Nephron progenitor cell (in vitro differentiated cells): ENCODE data around the gene ABLIM1.
A peak's percentile ranks its signal among the peaks of the same experiment; 100 is the strongest.

Source experiments
- DNase-seq: peaks from one replicate; pipeline ENCODE4 v3.0.0; 2021
- H3K27ac Mint-ChIP-seq: 2 replicates; pipeline ENCODE4 v1.8.0; 2021; ENCODE audit warnings: mild to moderate bottlenecking, moderate library complexity, mixed read lengths
- H3K27me3 Mint-ChIP-seq: 2 replicates; pipeline ENCODE4 v1.8.0; 2021; ENCODE audit warnings: mild to moderate bottlenecking, low read depth, mixed read lengths; ENCODE audit not compliant: poor library complexity
- H3K36me3 Mint-ChIP-seq: 2 replicates; pipeline ENCODE4 v1.8.0; 2021; ENCODE audit warnings: low read depth, mixed read lengths
- H3K4me1 Mint-ChIP-seq: 2 replicates; pipeline ENCODE4 v1.8.0; 2021; ENCODE audit warnings: mixed read lengths
- H3K4me3 Mint-ChIP-seq: 2 replicates; pipeline ENCODE4 v1.8.0; 2021; ENCODE audit warnings: mild to moderate bottlenecking, moderate library complexity, mixed read lengths
- H3K9me3 Mint-ChIP-seq: 2 replicates; pipeline ENCODE4 v1.8.0; 2021; ENCODE audit warnings: mild to moderate bottlenecking, moderate library complexity, mixed read lengths
- TF ChIP-seq, protein P1 (sequence below): fragments of 200-600 bp; sonication (generic); IDR thresholded peaks from 2 replicates; pipeline ENCODE4 v1.5.0; 2021; ENCODE audit warnings: antibody characterized with exemption

Gene ABLIM1

DNA sequence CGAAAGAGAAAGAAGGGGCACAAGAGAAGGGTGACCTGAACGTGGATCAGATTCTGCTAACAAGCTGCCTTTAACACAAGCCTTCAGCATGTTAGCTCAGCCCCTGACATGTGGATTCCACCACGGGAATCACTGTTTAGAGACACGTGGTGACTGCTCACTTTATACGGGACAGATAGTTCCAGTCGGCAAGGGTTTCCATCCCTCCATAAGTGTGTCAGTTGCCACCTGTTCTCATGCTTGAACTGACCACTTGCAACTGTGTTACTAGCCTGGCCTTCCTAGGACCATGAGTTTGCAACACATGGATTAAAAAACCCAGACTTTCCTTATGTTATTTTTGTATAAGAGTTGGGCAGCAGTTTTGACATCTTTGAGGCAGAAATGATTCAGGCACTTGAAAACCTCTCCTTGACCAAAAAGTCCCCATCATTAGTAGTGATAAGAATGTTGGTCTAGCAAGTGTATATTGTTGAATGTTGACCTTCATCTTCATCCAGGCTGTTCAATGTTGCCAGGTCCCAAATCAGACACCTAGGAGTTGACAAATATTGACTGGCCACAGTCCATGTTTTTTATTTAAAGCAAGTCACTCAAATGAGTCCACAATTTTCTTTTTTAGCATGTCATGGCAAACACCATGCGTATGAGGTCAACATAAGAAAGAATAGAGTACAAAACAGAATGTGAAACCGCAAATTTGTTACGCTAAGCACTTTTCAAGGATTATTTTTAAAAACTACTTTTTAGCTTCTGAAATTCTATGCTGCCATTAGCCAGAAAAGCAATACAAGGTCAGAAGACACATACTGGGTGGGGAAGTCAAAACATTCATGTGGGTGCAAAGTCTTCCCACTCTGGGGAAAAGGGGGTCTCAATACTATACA, 101.6 kb downstream of the ABLIM1 start:
- peaks cover 35% of the 10 kb centered on the region for H3K9me3 Mint-ChIP-seq
- TF ChIP-seq, protein P1, sequence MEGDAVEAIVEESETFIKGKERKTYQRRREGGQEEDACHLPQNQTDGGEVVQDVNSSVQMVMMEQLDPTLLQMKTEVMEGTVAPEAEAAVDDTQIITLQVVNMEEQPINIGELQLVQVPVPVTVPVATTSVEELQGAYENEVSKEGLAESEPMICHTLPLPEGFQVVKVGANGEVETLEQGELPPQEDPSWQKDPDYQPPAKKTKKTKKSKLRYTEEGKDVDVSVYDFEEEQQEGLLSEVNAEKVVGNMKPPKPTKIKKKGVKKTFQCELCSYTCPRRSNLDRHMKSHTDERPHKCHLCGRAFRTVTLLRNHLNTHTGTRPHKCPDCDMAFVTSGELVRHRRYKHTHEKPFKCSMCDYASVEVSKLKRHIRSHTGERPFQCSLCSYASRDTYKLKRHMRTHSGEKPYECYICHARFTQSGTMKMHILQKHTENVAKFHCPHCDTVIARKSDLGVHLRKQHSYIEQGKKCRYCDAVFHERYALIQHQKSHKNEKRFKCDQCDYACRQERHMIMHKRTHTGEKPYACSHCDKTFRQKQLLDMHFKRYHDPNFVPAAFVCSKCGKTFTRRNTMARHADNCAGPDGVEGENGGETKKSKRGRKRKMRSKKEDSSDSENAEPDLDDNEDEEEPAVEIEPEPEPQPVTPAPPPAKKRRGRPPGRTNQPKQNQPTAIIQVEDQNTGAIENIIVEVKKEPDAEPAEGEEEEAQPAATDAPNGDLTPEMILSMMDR: no peak
- no peaks in the 10 kb centered on the region for H3K27me3 Mint-ChIP-seq
- no peak for DNase-seq
- peaks cover 9% of the 10 kb centered on the region for H3K36me3 Mint-ChIP-seq
- no peaks in the 10 kb centered on the region for H3K4me1 Mint-ChIP-seq
- no peak overlapping the region for H3K27ac Mint-ChIP-seq
- H3K4me3 Mint-ChIP-seq: no peak overlapping the region

DNA sequence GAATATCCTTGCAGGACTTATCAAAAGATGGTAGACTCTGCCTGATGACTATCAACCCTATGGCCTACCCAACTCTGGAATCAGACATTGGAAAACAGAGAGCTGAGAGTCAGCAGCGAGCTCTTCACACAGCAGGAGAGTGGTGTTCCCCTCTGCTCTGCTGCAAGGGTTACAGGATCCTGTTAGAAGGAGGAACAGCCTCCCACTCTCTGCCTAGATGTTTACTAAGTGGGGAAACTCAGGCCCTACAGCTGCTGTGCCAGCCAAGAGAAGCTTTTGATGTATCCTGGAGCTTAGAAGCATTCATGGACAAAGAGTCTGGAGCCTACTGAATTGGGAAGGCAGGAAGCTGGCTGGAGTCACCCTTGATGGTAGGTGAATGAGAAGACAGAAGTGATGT, 104.6 kb downstream of the ABLIM1 start:
- no peaks in the 10 kb centered on the region for H3K4me1 Mint-ChIP-seq
- peaks cover 22% of the 10 kb centered on the region for H3K9me3 Mint-ChIP-seq
- H3K36me3 Mint-ChIP-seq: peaks cover 9% of the 10 kb centered on the region
- no peak overlapping the region for H3K27ac Mint-ChIP-seq
- no peaks in the 10 kb centered on the region for H3K27me3 Mint-ChIP-seq
- TF ChIP-seq, protein P1: no peak
- DNase-seq: no peak
- no peak overlapping the region for H3K4me3 Mint-ChIP-seq

DNA sequence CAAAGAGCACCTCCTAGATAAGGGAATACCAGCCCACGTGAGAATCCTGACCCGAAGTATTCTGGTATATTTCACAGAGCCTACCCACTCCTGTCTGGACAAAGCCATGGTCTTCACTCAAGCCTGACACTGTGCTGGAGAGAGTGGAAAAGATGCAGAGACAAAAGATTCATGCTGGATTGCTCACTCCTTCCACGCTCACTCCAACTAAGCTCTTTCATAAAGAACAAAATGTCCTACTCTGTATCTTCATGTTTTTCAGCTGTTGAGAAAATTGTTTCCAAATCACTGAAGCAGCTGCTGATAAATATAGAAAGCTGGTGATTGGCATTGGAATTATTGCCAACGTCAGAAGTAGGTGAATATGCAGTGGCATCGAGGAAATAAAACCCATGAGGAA, 106.0 kb downstream of the ABLIM1 start:
- H3K27me3 Mint-ChIP-seq: no peaks in the 10 kb centered on the region
- H3K4me1 Mint-ChIP-seq: no peaks in the 10 kb centered on the region
- no peaks in the 10 kb centered on the region for H3K36me3 Mint-ChIP-seq
- peaks cover 9% of the 10 kb centered on the region for H3K9me3 Mint-ChIP-seq
- no peak overlapping the region for H3K27ac Mint-ChIP-seq
- TF ChIP-seq, protein P1: no peak
- no peak overlapping the region for H3K4me3 Mint-ChIP-seq
- no peak for DNase-seq

DNA sequence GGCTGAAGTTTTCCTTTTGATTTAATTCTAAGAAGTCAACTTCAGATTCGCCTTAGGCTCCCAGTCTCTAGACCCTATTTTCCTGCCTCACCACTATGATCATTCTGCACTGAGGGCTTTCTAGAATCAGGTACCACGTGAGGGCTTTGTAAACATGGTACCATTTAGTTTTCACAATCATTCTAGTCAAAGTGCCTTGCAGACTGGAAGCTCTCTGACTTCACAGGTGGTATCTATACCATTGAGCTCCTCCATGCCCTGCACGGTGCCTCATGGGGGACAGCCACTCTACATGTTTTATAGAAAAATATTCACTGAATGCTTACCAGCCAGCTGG, 106.5 kb downstream of the ABLIM1 start:
- no peaks in the 10 kb centered on the region for H3K4me1 Mint-ChIP-seq
- no peak overlapping the region for H3K4me3 Mint-ChIP-seq
- H3K27ac Mint-ChIP-seq: no peak overlapping the region
- no peaks in the 10 kb centered on the region for H3K27me3 Mint-ChIP-seq
- TF ChIP-seq, protein P1: no peak
- no peak for DNase-seq
- H3K9me3 Mint-ChIP-seq: peaks cover 5% of the 10 kb centered on the region
- H3K36me3 Mint-ChIP-seq: no peaks in the 10 kb centered on the region

DNA sequence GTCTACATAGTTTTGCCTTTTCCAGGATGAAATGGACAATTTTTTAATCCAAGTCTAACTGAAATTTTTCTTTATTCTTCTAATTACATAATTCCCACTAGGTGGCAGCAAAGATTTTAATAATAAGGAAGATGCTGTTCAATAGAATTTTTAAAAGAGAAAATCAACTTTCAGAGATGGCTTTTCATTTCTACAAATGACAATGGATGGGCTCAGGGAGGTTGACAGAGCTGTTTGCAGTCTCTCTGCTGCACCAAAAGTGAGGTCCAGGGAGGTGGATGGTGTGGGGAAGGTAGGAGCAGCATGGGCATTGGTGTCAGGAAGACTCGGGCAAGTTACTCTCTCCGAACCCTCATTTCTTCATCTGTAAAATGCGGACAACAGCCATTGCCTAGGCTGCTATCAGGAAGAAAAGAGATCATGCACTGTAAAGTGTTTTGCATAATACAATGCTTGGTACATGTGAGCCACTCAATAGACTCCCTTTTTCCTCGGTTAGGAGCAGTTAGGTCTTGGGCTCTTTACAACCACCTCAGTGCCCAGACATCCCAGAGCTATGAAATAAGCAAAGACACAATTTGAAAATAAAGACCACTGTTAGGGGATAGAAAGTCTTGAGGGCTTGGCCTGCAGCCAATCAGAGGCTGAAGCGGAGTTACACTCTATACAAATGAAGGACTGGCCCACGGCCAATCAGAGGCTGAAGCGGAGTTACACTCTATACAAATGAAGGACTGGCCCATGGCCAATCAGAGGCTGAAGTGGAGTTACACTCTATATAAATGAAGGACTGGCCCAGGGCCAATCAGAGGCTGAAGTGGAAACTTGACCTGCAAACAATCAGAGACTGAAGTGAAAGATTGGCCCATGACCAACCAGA, 107.1 kb downstream of the ABLIM1 start:
- DNase-seq: no peak
- no peaks in the 10 kb centered on the region for H3K36me3 Mint-ChIP-seq
- H3K27me3 Mint-ChIP-seq: no peaks in the 10 kb centered on the region
- no peak overlapping the region for H3K27ac Mint-ChIP-seq
- no peak overlapping the region for H3K4me3 Mint-ChIP-seq
- H3K4me1 Mint-ChIP-seq: no peaks in the 10 kb centered on the region
- TF ChIP-seq, protein P1: peak; percentile 48
- H3K9me3 Mint-ChIP-seq: no peaks in the 10 kb centered on the region
